Measurements from ENCODE around the gene KRTAP4-5. TPM values are rescaled to one million over a fixed set of nuclear protein-coding genes. Genes with fewer than 3 reads are reported as not detected.
"Not testable (repeated sequence)": the region's sequence is repeated elsewhere in the genome, so short reads cannot be mapped to it uniquely, and the experiment has no call there.

KRTAP4-5 gene
- total RNA-seq, 1 experiment from 2014 or later, result not detected

DNA sequence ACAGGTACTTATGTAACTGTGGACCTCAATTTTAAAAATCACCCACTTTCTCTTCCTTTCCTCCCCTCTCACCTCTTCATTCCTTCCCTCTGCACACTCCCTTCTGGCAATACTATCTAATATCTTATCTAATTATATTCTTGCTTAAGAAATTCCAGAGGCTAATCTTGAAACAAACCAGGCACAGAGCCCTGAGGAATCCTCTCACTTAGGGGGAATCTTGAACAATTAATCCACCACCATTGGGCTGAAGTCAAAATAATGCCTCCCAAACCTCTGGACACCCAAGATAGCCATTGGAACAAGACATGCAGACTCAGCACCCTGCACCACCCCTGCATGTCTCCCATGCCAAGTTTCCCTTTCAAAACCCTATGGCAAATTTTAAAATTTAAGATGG, 8.3 kb downstream of the KRTAP4-5 start:
- no peak for TF ChIP-seq CTCF (IDR thresholded peaks at IDR 0.05; ENCODE audit: insufficient read depth in 1 of 2, low read depth in 1 of 2, low read length in 1 of 2, severe bottlenecking in 1 of 2, unreplicated experiment in 1 of 2)
- POLR2A ChIA-PET, result no interaction called here
- no TSS peak for BruUV-seq (replicated peaks)
- intact Hi-C loops (cut with micrococcal nuclease; ENCODE audit: unreplicated experiment), result no loop called here
- H3K36me3 ChIP-seq (ENCODE audit: control insufficient read depth, insufficient read depth, low read length), result no peaks in the 10 kb centered on the region
- Mint-ChIP-seq H3K27me3 (ENCODE audit: insufficient read depth, unreplicated experiment) (no peaks in the 10 kb centered on the region), H3K4me3 (ENCODE audit: unreplicated experiment) (no peak overlapping the region), H3K27ac (ENCODE audit: unreplicated experiment) (no peak overlapping the region), H3K9me3 (ENCODE audit: unreplicated experiment) (peaks cover 88% of the 10 kb centered on the region), H3K4me1 (ENCODE audit: low read depth, unreplicated experiment) (no peaks in the 10 kb centered on the region), H3K36me3 (ENCODE audit: insufficient read depth, unreplicated experiment) (no peaks in the 10 kb centered on the region)
- peaks cover 24% of the 10 kb centered on the region for H3K9me3 ChIP-seq
- no peaks in the 10 kb centered on the region for H3K27me3 ChIP-seq (replicated peaks; ENCODE audit: control insufficient read depth, insufficient read depth, low read length)
- DNase-seq, result no peak
- no peak overlapping the region for H3K4me3 ChIP-seq (ENCODE audit: low read depth, low read length)
- no peaks in the 10 kb centered on the region for H3K4me1 ChIP-seq
- CTCF ChIA-PET, result interaction anchor here (0.6 kb wide), 1 partner anchor 48 kb away, joined by 5 read pairs; no protein-coding TSS in a partner anchor

- Mint-ChIP-seq H3K4me1 (ENCODE audit: low read depth, unreplicated experiment) (no peaks in the 10 kb centered on the region), H3K9me3 (ENCODE audit: unreplicated experiment) (peaks cover 93% of the 10 kb centered on the region), H3K27me3 (ENCODE audit: insufficient read depth, unreplicated experiment) (no peaks in the 10 kb centered on the region), H3K27ac (ENCODE audit: unreplicated experiment) (no peak within 1 kb of the TSS), H3K36me3 (ENCODE audit: insufficient read depth, unreplicated experiment) (no peaks in the 10 kb centered on the region), H3K4me3 (ENCODE audit: unreplicated experiment) (no peak within 1 kb of the TSS)
- no TSS peak for BruUV-seq (replicated peaks)
- ChIA-PET CTCF (no interaction called here), POLR2A (no interaction called here)
- no peak for TF ChIP-seq CTCF (IDR thresholded peaks at IDR 0.05; ENCODE audit: insufficient read depth in 1 of 2, low read depth in 1 of 2, low read length in 1 of 2, severe bottlenecking in 1 of 2, unreplicated experiment in 1 of 2)
- Histone ChIP-seq H3K9me3 (peaks cover 24% of the 10 kb centered on the region), H3K4me3 (ENCODE audit: low read depth, low read length) (no peak within 1 kb of the TSS), H3K36me3 (ENCODE audit: control insufficient read depth, insufficient read depth, low read length) (no peaks in the 10 kb centered on the region), H3K4me1 (no peaks in the 10 kb centered on the region), H3K27me3 (replicated peaks; ENCODE audit: control insufficient read depth, insufficient read depth, low read length) (no peaks in the 10 kb centered on the region)
- intact Hi-C loops (cut with micrococcal nuclease; ENCODE audit: unreplicated experiment), result no loop called here
- no peak for DNase-seq
Measured at GRCh38 chr17:41140360-41141131, 9.1 kb downstream of the KRTAP4-5 start, which contains the start of gene KRTAP4-6. Gene KRTAP4-6 (minus strand): TSS chr17:41140544. CDS start chr17:41140487, 57 bp downstream.

- H3K36me3 ChIP-seq (ENCODE audit: control insufficient read depth, insufficient read depth, low read length); DNase-seq; H3K4me1 ChIP-seq; H3K4me3 Mint-ChIP-seq (ENCODE audit: unreplicated experiment); H3K27me3 ChIP-seq (replicated peaks; ENCODE audit: control insufficient read depth, insufficient read depth, low read length); BruUV-seq (replicated peaks); CTCF ChIA-PET; POLR2A ChIA-PET; H3K27me3 Mint-ChIP-seq (ENCODE audit: insufficient read depth, unreplicated experiment); H3K4me1 Mint-ChIP-seq (ENCODE audit: low read depth, unreplicated experiment); H3K27ac Mint-ChIP-seq (ENCODE audit: unreplicated experiment); H3K36me3 Mint-ChIP-seq (ENCODE audit: insufficient read depth, unreplicated experiment); H3K4me3 ChIP-seq (ENCODE audit: low read depth, low read length); intact Hi-C loops (cut with micrococcal nuclease; ENCODE audit: unreplicated experiment): not testable (repeated sequence)
- peaks cover 24% of the 10 kb centered on the region for H3K9me3 ChIP-seq
- peaks cover 87% of the 10 kb centered on the region for H3K9me3 Mint-ChIP-seq (ENCODE audit: unreplicated experiment)
Measured at GRCh38 chr17:41139865-41140264, 9.8 kb downstream of the KRTAP4-5 start.
